ENCODE measurements around the gene EXOC6.

The EXOC6 gene

GRCh38 chr10:93064874-93065660, 216.7 kb downstream of the EXOC6 start:
- DNase-seq (ENCODE audit: low read depth in 2 of 2): no peak

GRCh38 chr10:93065675-93066543, 217.6 kb downstream of the EXOC6 start:
- DNase-seq (ENCODE audit: low read depth in 2 of 2): no peak

GRCh38 chr10:93066544-93066913, 218.2 kb downstream of the EXOC6 start:
- no peak for DNase-seq (ENCODE audit: low read depth in 2 of 2)

GRCh38 chr10:93067443-93068365, 219.4 kb downstream of the EXOC6 start:
- no peak for DNase-seq (ENCODE audit: low read depth in 2 of 2)

DNA sequence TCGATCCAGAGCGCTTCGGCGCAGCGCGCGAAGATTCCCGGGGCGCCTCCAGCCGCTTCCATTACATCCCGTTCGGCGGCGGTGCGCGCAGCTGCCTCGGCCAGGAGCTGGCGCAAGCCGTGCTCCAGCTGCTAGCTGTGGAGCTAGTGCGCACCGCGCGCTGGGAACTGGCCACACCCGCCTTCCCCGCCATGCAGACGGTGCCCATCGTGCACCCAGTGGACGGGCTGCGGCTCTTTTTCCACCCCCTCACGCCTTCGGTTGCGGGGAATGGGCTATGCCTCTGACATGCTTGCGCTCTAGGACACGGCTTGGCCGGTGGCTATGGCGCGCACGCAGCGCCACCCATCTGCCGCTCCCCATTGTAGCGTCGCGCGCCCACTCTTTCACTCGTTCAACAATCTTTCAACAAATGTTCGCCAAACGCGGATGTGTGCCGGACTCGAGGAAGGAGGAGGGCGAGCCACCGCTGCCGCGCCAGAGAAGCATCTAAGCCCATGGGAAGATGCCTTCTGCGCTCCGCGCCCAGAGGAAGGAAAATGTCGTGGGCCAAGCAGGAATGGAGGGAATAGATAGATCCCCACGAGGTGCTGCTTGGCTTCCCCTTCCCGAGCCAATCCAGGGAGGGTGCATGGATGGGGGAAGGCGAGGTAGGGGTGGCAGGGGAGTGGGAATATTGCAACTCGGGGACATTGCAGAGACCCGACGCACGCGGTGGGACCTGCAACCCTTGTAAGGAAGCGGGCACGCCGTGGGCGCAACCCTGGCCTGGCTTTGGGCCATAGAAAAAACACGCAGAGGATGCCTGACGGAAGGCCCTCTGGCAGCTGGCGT, 220.3 kb downstream of the EXOC6 start:
- DNase-seq (ENCODE audit: low read depth in 2 of 2): no peak

GRCh38 chr10:93069245-93069561, 220.9 kb downstream of the EXOC6 start:
- no peak for DNase-seq (ENCODE audit: low read depth in 2 of 2)

DNA sequence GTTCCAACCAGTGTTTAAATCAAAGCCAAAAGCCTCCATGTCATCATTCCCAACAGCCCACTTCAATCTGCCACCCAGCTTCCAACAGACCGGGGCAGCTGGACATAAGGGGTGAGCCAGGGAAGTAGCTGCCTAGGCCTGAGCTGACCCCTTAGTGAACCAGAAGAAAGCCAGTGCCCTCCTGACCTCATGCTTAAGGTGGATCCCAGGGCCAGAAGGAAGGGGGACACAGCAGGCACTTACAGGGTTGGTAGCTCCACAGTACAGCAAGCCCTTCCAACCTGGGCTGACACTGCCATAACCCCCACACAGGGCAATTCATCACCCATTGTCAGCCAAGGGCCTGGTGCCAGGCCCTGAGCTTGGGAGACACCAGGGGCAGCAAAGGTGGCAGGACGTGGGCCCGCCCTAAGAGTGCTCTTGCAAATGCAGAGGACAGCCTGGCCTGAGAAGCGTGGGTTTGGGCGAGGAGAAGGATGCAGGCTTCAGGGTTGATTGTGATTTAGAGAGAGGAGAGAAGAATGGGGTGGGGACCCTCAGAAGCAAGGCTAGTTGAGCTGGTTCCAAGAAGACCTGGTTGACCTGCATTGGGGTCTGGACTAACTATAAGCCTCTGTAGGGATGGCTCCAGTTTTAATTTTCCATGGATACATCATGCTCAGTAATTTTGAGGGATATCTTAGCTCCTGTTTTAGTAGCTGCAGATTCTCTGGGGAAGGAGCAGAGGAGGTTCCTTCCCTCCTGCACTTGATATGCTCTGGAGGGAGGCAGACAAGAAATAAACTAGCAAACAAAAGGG, 222.3 kb downstream of the EXOC6 start:
- no peak for DNase-seq (ENCODE audit: low read depth in 2 of 2)

GRCh38 chr10:93071177-93071472, 222.8 kb downstream of the EXOC6 start:
- DNase-seq (ENCODE audit: low read depth in 2 of 2): no peak

DNA sequence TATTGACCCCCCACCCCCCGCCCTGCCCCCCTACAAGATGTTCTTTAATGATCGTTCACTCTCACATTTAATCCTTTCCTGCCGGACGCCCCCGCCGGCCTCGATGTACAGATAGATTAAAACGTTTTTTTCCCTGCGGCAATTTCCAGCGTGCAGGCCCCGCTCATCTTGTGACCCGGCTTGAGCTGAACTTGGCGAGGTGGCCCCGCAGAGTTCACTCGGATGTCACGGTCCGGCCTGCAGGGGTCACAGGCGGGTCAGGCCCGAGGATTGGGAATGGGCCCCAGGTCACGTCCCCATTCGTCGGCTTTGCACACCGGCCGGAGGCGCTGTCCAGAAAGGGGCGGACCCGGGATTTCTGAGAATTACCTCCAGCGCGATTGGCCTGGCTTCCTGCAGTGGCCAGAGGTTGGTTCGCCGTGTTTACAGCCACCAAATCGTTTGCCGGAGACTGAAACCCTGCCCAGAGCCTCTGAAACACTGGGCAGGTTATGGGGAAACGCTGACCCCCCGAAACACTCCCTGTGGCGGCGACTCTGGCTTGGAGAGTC, 223.4 kb downstream of the EXOC6 start:
- DNase-seq (ENCODE audit: low read depth in 2 of 2): no peak

DNA sequence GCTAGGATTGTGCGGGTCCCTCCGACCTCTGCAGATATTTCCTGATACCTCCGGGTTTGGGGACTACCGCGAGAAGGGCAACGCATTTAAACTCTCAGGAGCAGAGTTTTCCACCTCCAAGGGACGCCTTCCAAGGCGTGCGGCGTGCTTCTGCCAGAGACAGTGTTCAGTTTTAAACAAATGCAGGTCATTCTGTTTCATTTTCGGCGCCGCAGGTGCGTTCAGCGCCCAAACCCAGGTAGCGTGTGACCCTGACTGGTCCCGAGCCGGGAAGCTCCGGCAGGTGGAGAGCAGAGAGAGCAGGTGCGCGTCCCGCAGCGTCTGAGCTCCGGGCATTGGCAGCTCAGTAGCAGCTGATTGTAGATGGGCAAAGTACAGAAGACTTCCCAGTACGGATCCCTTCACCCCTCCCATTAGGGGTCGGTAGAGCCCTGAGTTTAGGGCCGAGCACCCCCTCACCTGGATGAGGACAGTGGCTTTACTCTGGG, 223.9 kb downstream of the EXOC6 start:
- DNase-seq (ENCODE audit: low read depth in 2 of 2): no peak

GRCh38 chr10:93072713-93073538, 224.6 kb downstream of the EXOC6 start:
- no peak for DNase-seq (ENCODE audit: low read depth in 2 of 2)

DNA sequence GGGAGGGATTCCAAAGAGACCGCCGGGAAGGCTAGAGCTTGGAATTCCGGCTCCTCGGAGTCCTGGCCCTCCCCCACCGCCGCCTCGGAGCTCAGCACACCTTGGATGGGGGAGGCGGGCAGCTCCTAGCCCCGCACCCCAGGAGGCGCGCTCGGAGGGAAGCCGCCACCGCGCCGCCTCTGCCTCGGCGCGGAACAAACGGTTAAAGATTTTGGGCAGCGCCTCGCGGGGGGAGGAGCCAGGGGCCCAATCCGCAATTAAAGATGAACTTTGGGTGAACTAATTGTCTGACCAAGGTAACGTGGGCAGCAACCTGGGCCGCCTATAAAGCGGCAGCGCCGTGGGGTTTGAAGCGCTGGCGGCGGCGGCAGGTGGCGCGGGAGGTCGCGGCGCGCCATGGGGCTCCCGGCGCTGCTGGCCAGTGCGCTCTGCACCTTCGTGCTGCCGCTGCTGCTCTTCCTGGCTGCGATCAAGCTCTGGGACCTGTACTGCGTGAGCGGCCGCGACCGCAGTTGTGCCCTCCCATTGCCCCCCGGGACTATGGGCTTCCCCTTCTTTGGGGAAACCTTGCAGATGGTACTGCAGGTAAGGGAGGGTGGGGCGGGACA, 225.3 kb downstream of the EXOC6 start, which contains the start of gene CYP26A1:
Gene CYP26A1, plus strand, starts transcription at position 355 of the 608 bp plus-strand sequence. Its CDS starts 42 bp downstream, at position 397.
- DNase-seq (ENCODE audit: low read depth in 2 of 2): no peak

DNA sequence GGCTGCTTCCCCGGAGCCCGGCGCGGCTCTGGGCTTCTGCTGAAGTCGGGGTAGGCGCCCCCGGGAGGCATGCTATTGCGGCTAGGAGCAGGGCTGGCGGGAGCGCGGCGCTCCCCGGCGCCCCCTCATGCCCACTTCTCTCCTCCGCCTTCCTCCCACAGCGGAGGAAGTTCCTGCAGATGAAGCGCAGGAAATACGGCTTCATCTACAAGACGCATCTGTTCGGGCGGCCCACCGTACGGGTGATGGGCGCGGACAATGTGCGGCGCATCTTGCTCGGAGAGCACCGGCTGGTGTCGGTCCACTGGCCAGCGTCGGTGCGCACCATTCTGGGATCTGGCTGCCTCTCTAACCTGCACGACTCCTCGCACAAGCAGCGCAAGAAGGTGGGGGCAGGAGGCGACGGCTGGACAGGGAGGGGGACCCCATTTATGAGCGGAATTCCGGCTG, 225.9 kb downstream of the EXOC6 start:
- no peak for DNase-seq (ENCODE audit: low read depth in 2 of 2)

DNA sequence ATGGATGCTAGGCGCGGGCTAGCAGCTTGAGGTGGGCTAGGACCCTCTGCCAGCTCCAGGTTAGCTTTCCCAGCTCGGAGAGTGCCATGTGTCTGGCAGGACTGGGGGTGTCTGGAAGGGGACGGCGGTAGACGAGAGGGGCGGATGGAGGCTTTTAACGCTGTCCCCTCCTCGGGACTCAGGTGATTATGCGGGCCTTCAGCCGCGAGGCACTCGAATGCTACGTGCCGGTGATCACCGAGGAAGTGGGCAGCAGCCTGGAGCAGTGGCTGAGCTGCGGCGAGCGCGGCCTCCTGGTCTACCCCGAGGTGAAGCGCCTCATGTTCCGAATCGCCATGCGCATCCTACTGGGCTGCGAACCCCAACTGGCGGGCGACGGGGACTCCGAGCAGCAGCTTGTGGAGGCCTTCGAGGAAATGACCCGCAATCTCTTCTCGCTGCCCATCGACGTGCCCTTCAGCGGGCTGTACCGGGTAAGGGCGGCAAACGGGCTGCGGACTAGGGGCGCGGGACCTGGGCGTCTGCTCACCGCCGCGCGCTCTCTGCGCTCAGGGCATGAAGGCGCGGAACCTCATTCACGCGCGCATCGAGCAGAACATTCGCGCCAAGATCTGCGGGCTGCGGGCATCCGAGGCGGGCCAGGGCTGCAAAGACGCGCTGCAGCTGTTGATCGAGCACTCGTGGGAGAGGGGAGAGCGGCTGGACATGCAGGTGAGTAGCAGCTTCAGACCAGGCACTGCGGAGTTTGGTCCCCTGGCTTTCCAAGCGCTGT, 226.5 kb downstream of the EXOC6 start:
- no peak for DNase-seq (ENCODE audit: low read depth in 2 of 2)

DNA sequence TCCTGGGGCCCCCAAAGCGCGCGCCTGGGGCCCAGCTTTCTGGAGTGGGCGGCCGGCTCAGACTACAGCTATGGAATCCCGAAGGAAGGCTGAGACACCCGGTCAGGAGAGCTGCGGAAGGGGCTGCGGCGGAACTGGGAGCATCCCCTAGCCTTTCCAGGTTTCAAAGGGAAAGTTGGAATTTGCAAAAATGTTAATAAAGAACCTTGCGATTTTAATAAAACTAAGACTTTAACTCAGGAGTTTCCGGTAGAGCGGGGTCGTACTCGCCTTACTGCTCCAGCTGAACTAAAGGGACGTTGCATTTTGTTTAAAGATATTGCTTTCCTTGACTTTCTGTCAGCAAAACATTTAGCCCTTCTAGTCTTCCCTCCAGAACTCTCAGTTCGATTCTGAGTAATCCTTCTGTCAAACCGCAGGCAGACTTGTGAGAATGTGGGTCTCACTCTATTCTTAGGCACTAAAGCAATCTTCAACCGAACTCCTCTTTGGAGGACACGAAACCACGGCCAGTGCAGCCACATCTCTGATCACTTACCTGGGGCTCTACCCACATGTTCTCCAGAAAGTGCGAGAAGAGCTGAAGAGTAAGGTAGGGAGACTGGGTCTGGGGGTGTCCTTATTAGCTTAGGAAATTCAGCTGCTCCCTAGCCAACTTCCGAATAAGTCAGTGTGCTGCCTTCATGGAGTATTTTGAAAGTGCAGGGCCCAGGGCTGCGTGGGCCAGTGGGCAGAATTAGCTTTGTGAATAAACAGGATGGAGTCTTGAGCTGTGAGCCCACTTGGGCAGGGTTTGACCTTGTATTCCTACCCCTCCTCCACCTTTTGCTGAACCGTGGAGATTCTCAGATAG, 227.3 kb downstream of the EXOC6 start:
- no peak for DNase-seq (ENCODE audit: low read depth in 2 of 2)

DNA sequence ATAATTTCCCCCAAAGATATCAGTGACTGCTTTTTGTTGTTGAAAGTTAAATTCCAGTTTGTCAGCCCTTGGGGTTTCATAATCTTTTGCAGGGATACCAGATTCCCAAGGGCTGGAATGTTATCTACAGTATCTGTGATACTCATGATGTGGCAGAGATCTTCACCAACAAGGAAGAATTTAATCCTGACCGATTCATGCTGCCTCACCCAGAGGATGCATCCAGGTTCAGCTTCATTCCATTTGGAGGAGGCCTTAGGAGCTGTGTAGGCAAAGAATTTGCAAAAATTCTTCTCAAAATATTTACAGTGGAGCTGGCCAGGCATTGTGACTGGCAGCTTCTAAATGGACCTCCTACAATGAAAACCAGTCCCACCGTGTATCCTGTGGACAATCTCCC, 228.6 kb downstream of the EXOC6 start:
- DNase-seq (ENCODE audit: low read depth in 2 of 2): no peak

- no peak for DNase-seq (ENCODE audit: low read depth in 2 of 2)
These were observed 229.6 kb downstream of the EXOC6 start for GRCh38 chr10:93077860-93078337.

All from activated CD4-positive, alpha-beta T cell treated with anti-CD3 and anti-CD28 coated beads for 24 hours (primary cell).